ENCODE data around the gene SAFB.

DNA sequence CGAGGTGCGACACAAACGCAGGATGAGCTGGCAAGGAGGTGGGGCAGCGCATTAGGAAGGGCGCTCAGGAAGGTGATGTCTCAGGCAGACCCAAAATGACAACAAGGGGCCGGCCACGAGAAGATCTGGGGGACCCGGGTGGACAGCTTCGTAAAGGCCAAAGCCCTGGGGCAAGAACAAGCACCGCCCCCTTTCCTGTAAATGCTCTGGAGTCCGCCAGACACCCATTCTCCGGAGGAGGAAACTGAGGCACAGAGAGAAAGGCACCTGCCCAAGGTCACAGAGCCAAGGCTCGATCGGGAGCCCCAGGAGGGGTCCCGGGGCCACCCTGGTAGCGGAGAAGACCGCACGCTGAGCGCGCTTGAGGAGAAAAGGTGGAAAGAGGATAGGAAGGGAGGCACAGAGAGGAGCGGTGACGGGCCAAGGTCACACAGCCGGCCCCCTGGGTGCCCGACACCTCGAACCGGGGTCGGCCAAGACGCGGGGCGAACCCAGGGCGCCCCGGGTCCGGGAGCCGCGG lies 878 bp upstream of the SAFB start:
- TF ChIP-seq, protein P1, sequence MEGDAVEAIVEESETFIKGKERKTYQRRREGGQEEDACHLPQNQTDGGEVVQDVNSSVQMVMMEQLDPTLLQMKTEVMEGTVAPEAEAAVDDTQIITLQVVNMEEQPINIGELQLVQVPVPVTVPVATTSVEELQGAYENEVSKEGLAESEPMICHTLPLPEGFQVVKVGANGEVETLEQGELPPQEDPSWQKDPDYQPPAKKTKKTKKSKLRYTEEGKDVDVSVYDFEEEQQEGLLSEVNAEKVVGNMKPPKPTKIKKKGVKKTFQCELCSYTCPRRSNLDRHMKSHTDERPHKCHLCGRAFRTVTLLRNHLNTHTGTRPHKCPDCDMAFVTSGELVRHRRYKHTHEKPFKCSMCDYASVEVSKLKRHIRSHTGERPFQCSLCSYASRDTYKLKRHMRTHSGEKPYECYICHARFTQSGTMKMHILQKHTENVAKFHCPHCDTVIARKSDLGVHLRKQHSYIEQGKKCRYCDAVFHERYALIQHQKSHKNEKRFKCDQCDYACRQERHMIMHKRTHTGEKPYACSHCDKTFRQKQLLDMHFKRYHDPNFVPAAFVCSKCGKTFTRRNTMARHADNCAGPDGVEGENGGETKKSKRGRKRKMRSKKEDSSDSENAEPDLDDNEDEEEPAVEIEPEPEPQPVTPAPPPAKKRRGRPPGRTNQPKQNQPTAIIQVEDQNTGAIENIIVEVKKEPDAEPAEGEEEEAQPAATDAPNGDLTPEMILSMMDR (conservative IDR thresholded peaks at IDR 0.05): no peak
- no peak for TF ChIP-seq ZFX (IDR thresholded peaks at IDR 0.05)
